ENCODE data around the gene SRGAP3.

Gene SRGAP3

DNA sequence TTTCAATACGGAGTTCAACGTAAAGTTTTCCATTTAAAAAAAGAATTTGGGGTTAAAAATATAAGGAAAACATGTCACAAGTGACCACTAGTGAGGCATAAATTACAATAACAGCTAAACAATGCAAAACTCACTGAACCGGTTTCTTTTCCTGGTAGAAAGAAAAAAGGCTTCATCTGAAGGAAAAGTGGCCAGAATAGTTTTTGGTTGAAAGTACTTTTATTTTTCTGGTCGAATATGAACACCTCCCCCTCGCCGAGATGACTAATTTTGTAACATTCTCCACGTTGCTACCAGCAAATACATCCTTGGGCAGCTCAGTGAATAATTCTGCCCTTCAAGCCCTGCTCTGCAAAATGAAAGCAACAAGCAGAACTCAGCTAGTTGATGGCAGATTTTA lies 3.9 kb upstream of the SRGAP3 start:
- no peak for DNase-seq (ENCODE audit: low read depth, low spot score)

DNA sequence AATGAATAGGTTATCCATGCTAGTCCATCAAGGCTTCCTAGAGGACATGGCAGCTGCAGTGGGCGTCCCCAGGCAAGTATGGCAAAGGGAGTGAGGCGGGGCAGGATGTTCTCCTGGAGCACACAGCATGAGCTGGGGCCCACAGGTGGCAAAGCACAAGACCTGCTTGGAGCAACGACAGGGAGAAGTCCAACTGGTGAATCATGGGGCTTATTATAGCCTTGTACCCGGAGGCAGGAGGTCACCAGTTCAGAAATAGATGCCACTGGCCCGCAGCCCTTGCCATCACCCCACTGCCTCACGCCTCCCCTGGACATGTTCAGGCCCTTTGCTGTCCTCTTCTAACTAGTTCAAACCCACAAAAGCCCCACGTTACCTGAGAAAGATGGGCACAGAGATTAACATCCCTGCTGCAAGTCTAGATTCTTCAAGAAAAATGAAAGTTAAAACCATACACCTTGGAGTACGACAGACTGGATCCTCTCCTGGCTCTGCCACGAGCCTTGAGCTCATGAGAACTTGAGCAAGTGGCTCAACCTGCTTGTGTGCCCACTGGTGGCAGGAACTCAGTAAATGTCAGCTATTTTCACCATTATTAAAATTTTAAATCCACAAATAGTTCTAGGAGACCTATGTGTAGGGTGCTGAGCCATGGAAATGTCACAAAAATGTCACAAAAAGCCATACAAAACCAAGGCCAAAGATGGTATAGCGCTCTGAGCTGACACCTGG lies 1.8 kb upstream of the SRGAP3 start:
- DNase-seq (ENCODE audit: low read depth, low spot score), result no peak

DNA sequence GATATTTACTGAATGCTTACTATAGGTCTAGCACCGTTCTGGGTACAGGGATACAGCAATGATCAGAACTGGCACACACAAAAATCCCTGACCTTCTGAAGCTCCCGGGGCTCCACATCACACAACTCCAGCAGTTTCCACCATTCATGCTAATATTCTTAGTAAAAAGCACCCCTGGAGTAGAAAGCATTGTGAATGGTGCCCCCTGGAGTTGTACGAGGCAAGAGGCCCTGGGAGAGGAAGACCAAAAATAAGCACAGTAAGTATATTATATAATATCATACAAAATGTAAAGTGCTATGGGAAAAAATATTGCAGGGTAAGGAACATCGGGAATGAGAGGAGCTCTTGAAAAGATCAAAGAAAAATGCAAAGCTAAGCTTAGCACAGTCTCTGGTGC lies 790 bp upstream of the SRGAP3 start:
- DNase-seq (ENCODE audit: low read depth, low spot score), result no peak

GRCh38 chr3:9248522-9249271 lies 749 bp downstream of the SRGAP3 start:
- DNase-seq (ENCODE audit: low read depth, low spot score), result no peak

- DNase-seq (ENCODE audit: low read depth, low spot score), result no peak
These were observed 1.4 kb downstream of the SRGAP3 start for GRCh38 chr3:9247941-9248521.

- no peak for DNase-seq (ENCODE audit: low read depth, low spot score)
These were observed 2.0 kb downstream of the SRGAP3 start for GRCh38 chr3:9247361-9247940.

GRCh38 chr3:9246189-9246588 lies 3.3 kb downstream of the SRGAP3 start:
- no peak for DNase-seq (ENCODE audit: low read depth, low spot score)

DNA sequence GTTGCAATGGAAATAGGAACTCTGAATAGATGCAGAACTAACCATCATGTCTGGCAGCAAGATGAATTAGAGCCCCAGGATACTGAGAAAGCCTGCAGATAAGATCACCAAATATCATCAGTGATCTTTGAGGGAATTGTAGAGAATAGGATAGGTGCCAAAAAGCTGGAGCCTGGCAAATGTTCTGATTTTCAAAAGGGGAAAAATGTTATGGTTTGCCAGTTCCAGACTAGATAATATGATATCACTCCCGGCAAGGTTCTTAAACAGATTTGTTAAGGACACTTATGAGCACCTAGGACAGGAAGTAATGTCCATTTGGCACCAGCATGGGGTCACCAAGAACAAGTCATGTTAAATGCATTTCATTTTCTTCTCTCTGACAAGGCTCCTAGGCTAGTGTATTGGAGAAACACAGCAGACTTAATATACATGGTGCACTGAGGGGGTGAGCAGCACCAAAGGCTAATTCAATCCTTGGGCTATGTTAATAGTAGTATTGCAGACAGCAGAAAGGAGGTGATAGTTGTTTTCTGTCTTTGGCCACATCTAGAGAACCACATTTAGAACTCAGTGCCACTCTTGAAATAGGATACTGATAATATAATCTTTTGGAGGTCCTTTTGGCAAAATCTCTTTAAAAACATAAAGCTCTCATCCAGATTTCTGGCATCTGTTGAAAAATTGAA lies 4.8 kb downstream of the SRGAP3 start:
- no peak for DNase-seq (ENCODE audit: low read depth, low spot score)

- no peak for DNase-seq (ENCODE audit: low read depth, low spot score)
These were observed 7.5 kb downstream of the SRGAP3 start for GRCh38 chr3:9241956-9242355.

GRCh38 chr3:9239680-9240079 lies 9.8 kb downstream of the SRGAP3 start:
- DNase-seq (ENCODE audit: low read depth, low spot score), result no peak

DNA sequence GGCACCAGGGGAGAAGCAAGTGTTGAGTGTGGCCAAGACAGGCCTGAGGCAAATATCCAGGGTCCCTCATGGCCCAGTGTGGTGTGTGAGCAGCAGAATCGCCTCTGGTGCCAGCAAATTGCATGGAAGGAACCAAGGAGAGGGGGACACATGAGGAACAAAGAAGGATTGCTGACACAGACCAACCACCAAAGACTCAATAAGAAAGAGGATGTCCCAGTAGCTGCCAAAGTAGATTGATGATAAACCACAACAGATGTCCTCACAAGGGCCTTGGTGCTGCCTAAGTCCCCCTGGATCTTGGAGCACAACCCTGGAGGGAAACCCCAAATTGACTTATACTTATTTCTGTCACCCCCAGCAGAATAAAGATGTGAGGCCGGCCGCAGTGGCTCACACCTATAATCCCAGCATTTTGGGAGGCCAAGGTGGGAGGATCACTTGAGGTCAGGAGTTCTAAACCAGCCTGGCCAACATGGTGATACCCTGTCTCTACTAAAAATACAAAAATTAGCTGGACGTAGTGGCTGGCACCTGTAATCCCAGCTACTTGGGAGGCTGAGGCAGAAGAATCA lies 10.6 kb downstream of the SRGAP3 start:
- no peak for DNase-seq (ENCODE audit: low read depth, low spot score)

DNA sequence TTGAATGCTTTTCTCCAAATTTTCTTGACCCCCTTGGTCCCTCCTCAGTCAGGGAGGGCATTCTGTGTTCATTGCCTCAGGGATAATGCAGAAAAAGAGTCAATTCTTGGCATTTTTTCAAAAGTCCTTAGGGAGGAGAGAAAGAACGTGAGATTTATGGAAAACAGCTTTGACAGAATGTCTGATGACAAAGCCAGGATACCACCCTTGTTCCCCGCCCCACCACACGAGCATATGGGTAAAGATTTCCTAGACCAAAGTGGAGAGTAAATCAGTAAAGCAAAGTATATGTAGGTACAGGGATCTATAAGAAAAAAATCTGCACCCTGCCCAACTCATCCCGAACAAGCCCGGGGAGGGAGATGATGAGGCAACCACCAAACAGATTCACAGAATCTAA lies 11.2 kb downstream of the SRGAP3 start:
- no peak for DNase-seq (ENCODE audit: low read depth, low spot score)

DNA sequence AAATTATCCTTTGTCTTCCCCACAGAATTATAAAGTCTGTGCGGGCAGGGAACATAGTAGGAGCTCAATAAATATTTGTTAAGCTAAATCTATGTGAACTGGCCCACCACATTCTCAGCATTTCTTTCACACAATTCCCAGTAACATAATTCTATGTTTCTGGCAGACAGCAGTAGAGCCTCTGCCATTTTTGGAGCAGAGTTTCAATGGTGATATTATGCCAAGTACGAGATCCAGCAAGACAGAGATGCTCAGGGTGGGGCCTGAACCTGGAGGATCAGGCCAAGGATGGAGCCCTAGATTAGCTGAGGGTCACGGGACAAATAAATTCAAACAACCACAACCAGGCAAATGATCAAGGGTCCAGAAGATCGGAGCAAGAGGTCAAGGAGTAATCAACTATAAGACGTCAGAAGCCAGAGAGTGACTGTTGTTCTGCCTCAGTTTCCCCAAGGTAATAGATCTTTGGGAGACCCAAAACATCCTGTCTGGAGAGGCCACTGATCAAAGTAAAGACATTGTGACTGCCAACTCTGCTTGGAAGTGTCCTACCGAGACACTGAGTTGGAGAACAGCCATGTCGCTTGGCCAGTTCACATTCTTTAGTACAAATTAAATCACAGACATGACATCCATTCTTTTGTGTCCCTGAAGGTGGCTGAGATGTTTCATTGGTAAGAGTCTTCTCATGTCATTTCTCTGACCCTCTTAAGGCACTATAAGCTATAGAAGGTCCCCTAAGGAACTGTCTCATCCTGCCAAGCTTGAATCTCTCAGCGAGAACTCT lies 15.4 kb downstream of the SRGAP3 start:
- no peak for DNase-seq (ENCODE audit: low read depth, low spot score)

DNA sequence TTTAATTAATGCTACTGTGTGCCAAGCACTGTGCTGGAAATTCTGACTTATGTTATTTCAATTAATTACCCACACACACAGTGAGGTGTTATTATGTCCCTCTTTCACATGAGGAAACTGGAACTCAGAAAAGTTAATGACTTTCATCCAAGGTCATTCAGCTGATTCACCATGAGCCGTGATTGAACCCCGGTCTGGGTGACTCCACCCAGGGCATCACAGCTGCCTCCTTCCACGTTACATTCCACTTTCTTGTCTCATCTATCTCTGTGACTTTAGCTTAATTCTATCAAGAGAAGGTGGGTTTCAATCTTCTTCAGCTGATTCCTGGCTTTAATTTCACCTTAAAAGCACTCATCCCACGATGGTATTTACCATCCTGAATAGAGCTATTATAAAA lies 16.3 kb downstream of the SRGAP3 start:
- DNase-seq (ENCODE audit: low read depth, low spot score), result no peak

DNA sequence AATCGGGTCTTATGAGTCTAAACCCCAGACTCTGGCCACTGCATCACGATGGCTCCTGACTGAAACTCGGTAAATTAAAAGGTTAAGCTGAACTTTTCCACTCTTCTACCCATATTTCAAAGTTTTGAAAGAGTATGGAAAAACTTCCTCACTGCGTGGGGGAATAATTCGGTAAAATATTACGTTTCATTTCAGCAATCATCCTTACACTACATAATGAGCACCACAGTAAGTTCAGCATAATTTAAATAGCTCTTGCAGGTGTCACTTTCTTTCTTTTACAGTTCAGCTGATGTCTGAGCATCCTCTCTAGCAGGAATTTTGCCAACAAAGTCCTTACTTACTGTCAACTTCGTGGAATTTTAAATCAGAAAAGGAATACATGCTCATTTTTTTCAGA lies 17.5 kb downstream of the SRGAP3 start:
- DNase-seq (ENCODE audit: low read depth, low spot score), result no peak

DNA sequence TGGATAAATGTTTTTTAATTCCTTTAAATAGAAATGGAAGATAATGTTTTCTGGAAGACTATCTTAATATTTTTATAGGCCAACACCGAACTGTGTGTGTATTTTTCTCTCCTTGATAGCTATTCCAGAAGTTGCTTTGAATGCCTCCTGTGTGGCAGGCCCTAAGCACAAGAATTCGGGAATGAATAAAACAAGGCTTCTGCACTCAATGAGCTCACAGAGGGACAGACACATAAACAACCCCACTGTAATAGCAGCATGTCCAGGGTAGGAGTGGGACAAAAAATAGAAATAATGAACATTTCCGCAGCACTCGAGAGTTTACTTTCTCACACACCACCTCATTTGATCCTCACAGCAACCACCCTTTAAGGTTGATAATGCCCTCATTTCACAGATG lies 18.0 kb downstream of the SRGAP3 start:
- DNase-seq (ENCODE audit: low read depth, low spot score), result no peak

DNA sequence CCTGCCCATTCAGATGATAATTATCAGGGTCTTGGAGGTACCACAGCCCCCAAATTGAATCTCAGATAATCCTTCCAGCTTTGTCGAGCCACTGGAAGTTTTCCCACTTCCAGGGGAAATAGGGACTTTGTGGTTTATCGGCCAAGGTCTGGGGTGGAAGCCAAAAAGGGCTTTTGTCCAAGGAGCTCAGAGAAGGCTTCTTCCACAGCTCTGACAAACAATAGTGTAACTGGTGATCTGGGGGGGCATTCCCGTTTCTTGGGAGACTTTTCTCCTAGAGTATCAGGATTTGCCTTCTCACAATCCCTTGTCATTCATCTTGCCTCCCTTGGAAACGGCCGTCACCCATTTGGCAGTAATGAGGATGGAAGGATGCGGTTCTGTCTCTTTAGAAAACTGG lies 18.4 kb downstream of the SRGAP3 start:
- no peak for DNase-seq (ENCODE audit: low read depth, low spot score)

GRCh38 chr3:9230596-9230995 lies 18.9 kb downstream of the SRGAP3 start:
- no peak for DNase-seq (ENCODE audit: low read depth, low spot score)

DNA sequence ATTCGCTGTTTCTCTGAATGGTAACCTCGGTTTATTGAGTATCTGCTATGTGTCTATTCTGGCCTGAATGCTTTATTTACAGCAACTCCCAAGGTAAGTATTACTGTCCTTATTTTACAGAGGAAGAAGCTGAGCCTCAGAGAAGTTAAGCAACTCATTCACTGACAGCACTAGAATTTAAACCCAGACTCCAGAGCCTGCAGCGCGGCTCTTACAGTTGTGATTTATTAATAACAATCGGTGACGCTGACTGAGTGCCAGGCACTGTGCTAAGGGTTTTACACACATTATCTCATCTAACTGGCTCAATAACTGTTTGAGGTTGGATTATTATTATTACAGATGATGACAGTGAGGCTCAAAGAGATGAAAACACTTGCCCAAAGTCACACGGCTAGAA lies 19.6 kb downstream of the SRGAP3 start:
- no peak for DNase-seq (ENCODE audit: low read depth, low spot score)

GRCh38 chr3:9229325-9229724 lies 20.1 kb downstream of the SRGAP3 start:
- no peak for DNase-seq (ENCODE audit: low read depth, low spot score)

DNA sequence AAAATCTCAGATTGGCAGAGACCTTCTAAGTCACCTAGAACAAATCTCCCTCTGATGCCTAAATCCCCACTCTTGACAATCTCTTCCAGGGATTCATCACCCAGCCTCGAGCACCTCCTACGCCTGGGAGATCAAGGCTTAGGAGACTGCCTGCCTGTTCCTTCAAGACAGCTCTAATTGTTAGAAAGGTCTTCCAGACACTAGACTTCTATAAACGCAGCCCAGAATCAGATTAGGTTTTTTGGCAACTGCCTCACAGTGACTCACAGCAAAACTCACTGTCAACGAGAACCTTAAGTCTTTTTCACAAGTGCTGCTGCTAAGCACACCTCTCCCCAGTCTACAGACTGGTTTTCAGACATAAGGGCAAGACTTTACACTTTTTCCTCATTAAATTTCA lies 23.1 kb downstream of the SRGAP3 start:
- DNase-seq (ENCODE audit: low read depth, low spot score), result no peak
